HepG2 (cell line): ENCODE results near the gene JDP2. TPM values are rescaled to one million over a fixed set of nuclear protein-coding genes. Genes with fewer than 3 reads are reported as not detected.

ENCODE experiments used
- ATAC-seq: fragments of 200-7000 bp; cut with Tn5 transposase; 3 replicates; pipeline ENCODE4 v1.9.1; 2020; ENCODE audit warnings: mild to moderate bottlenecking, moderate library complexity
- BruUV-seq: library from RNA; stranded (reverse); fragments of 400-500 nt; replicated peaks from 2 replicates; lab custom pipeline; 2021; lab: Mats Ljungman, UMichigan
- CTCF ChIA-PET: fragments of 300-600 bp; formaldehyde crosslinking; extraction: SDS; loops from one replicate; lab custom pipeline; 2021; ENCODE audit warnings: low total read pairs, inconsistent platforms, low intra/inter-chr PET ratio; lab: Yijun Ruan, JAX
- POLR2A ChIA-PET: fragments of 350-600 bp; sonication (Branson Sonifier 250); formaldehyde crosslinking; loops from one replicate; lab custom pipeline; 2020; ENCODE audit warnings: antibody characterized with exemption, inconsistent platforms; lab: Yijun Ruan, JAX
- DNase-seq: peaks from one replicate; pipeline ENCODE4 v3.0.0-alpha.2; 2015; ENCODE audit warnings: low spot score
- FAIRE-seq: peaks from 3 replicates; lab custom pipeline; 2011; peaks lifted over from hg19 to GRCh38; lab: Jason Lieb, UNC
- H2AFZ ChIP-seq: one replicate; pipeline ENCODE4 v1.6.1; 2011; ENCODE audit warnings: low read length, inconsistent platforms
- H3K27ac ChIP-seq: fragments of 300-600 bp; 3 replicates; pipeline ENCODE4 v1.8.0; 2011; ENCODE audit warnings: mixed run types, mild to moderate bottlenecking, mixed read lengths, low read length, inconsistent platforms; ENCODE audit not compliant: insufficient read depth; ENCODE audit errors: extremely low read length
- H3K27me3 ChIP-seq, 2 experiments: fragments of 200-600 bp in 1 of 2; 2 replicates in 1 of 2; 3 replicates in 1 of 2; pipeline versions ENCODE4 v1.6.0 to v1.8.0; 2011; ENCODE audit warnings: low read length in 2 of 2, mild to moderate bottlenecking in 2 of 2, moderate library complexity in 2 of 2, inconsistent platforms in 1 of 2; ENCODE audit not compliant: insufficient read depth in 2 of 2, control insufficient read depth in 1 of 2
- H3K36me3 ChIP-seq, 2 experiments: fragments of 200-600 bp in 1 of 2; replicated peaks in 1 of 2; 2 replicates in 1 of 2; 3 replicates in 1 of 2; pipeline versions ENCODE4 v1.5.1 to v1.8.0; 2011; ENCODE audit warnings: low read length in 2 of 2, inconsistent platforms in 1 of 2; ENCODE audit not compliant: insufficient read depth in 2 of 2, control insufficient read depth in 1 of 2
- H3K4me1 ChIP-seq: 2 replicates; pipeline ENCODE4 v1.5.1; 2012; ENCODE audit warnings: low read length, inconsistent platforms; ENCODE audit not compliant: insufficient read depth
- H3K4me2 ChIP-seq: 2 replicates; pipeline ENCODE4 v1.6.0; 2011; ENCODE audit warnings: low read depth, low read length, inconsistent platforms
- H3K4me3 ChIP-seq, 3 experiments: fragments of 200-600 bp in 1 of 3; sonication (generic), shearing (Covaris generic) in 1 of 3; replicated peaks in 1 of 3; 2 replicates each; pipeline ENCODE4 v1.5.1; 2011 to 2016; ENCODE audit warnings: low read length in 3 of 3, inconsistent platforms in 2 of 3, low read depth in 2 of 3, mild to moderate bottlenecking in 2 of 3, control low read depth in 1 of 3, mixed read lengths in 1 of 3; ENCODE audit not compliant: insufficient read depth in 1 of 3
- H3K79me2 ChIP-seq: one replicate; pipeline ENCODE4 v1.6.1; 2011; ENCODE audit warnings: low read length, inconsistent platforms; ENCODE audit not compliant: insufficient read depth
- H3K9ac ChIP-seq: 2 replicates; pipeline ENCODE4 v1.6.0; 2011; ENCODE audit warnings: mild to moderate bottlenecking, low read depth, low read length, inconsistent platforms; ENCODE audit not compliant: insufficient read depth
- H3K9me3 ChIP-seq: 2 replicates; pipeline ENCODE4 v1.5.1; 2012; ENCODE audit warnings: mild to moderate bottlenecking, low read length
- H4K20me1 ChIP-seq: 2 replicates; pipeline ENCODE4 v1.6.0; 2011; ENCODE audit warnings: inconsistent platforms, mild to moderate bottlenecking, low read length, moderate library complexity; ENCODE audit not compliant: insufficient read depth
- NR0B2 ChIP-seq: sonication (generic); formaldehyde crosslinking; IDR thresholded peaks from 2 replicates; pipeline ENCODE4 v1.4.0; 2020; ENCODE audit warnings: mild to moderate bottlenecking, missing genetic modification reagents
- TFDP1 ChIP-seq: IDR thresholded peaks from 2 replicates; pipeline ENCODE4 v1.6.1; 2016; ENCODE audit warnings: missing compliant biosample characterization, missing genetic modification reagents, borderline replicate concordance
- ZNF3 ChIP-seq: IDR thresholded peaks from 2 replicates; pipeline ENCODE4 v1.7.0; 2017; ENCODE audit warnings: inconsistent platforms
- ZNF367 ChIP-seq: sonication (generic); formaldehyde crosslinking; IDR thresholded peaks from 2 replicates; pipeline ENCODE4 v1.4.0; 2020; ENCODE audit warnings: missing genetic modification reagents, borderline replicate concordance
- ZNF598 ChIP-seq: sonication (generic); formaldehyde crosslinking; IDR thresholded peaks from 2 replicates; pipeline ENCODE4 v1.5.1; 2020; ENCODE audit warnings: mild to moderate bottlenecking, missing genetic modification reagents, borderline replicate concordance
- ZNF724P ChIP-seq: sonication (generic); formaldehyde crosslinking; IDR thresholded peaks from 2 replicates; pipeline ENCODE4 v1.8.0; 2022; ENCODE audit warnings: missing genetic modification reagents, borderline replicate concordance
- ZNF879 ChIP-seq: sonication (generic); formaldehyde crosslinking; IDR thresholded peaks from 2 replicates; pipeline ENCODE4 v1.8.1; 2023; ENCODE audit warnings: missing genetic modification reagents
- in situ Hi-C: cut with HindIII; loops from 2 replicates; pipeline ENCODE4 v1.10.0; 2017; ENCODE audit warnings: low pct_unique_long_range_greater_than_20kb; ENCODE audit not compliant: extremely low pct_ligation_motif_present
- intact Hi-C: fragments of 100-400 bp; cut with micrococcal nuclease; formaldehyde crosslinking; loops from one replicate; pipeline ENCODE4 v1.10.0; 2022; ENCODE audit not compliant: unreplicated experiment
- polyA plus RNA-seq, 8 experiments: library from polyadenylated mRNA; depleted of rRNA in 3 of 8; stranded (reverse) in 7 of 8; unstranded in 1 of 8; fragments of >200 nt; fragmentation: Illumina TruSeq in 4 of 8; extraction: Trizol in 4 of 8; gene quantifications; 2 replicates each; pipeline versions ENCODE4 v1.2.1 to v1.2.3, GENCODE V29; 2011 to 2016; ENCODE audit warnings: low read depth in 4 of 8, missing spikeins in 1 of 8, mixed read lengths in 1 of 8; ENCODE audit not compliant: insufficient read depth in 1 of 8
- total RNA-seq, 5 experiments: library from RNA; depleted of rRNA; stranded (reverse); fragments of >200 nt; fragmentation: Illumina TruSeq; extraction: Trizol; gene quantifications; 2 replicates each; pipeline ENCODE4 v1.2.3, GENCODE V29; 2016; ENCODE audit warnings: low read depth in 1 of 5

Gene JDP2
- total and polyA plus RNA-seq, 2 of the 13 experiments (the other 11 are each of a cell fraction or from before 2014, with no cell fraction given), result 8.0 to 8.9 TPM

- TF ChIP-seq TFDP1 (CRISPR knock-in tag) (no peak), ZNF598 (no peak), NR0B2 (CRISPR knock-in tag) (no peak), ZNF367 (CRISPR knock-in tag) (no peak), ZNF3 (CRISPR knock-in tag) (no peak), ZNF724P (CRISPR knock-in tag) (no peak)
These were observed 18.1 kb downstream of the JDP2 start (continued) for GRCh38 chr14:75445963-75446362.

GRCh38 chr14:75446447-75446846, 18.6 kb downstream of the JDP2 start:
- ChIA-PET CTCF (no interaction called here), POLR2A (no interaction called here)
- FAIRE-seq (no peak), ATAC-seq (no peak), DNase-seq (no peak)
- no peaks in the 10 kb centered on the region for H3K27me3 ChIP-seq
- TF ChIP-seq ZNF879 (CRISPR knock-in tag), result no peak
- H2AFZ ChIP-seq, result no peak overlapping the region
- H3K4me1 ChIP-seq, result peaks cover 23% of the 10 kb centered on the region
- no peak overlapping the region for H3K9ac ChIP-seq
- H3K36me3 ChIP-seq, result peaks cover 2 to 32% of the 10 kb centered on the region in 2 experiments; a peak in 4 of 5 replicates
- no peak overlapping the region for H3K27ac ChIP-seq
- H3K79me2 ChIP-seq, result no peaks in the 10 kb centered on the region
- H3K4me2 ChIP-seq, result no peak overlapping the region
- H3K9me3 ChIP-seq, result no peaks in the 10 kb centered on the region
- intact Hi-C loops, result no loop called here
- BruUV-seq, result no TSS peak
- H3K4me3 ChIP-seq, result no peak overlapping the region
- H4K20me1 ChIP-seq, result peaks cover 6% of the 10 kb centered on the region; the same call in 1 of the 2 replicates
- in situ Hi-C loops, result no loop called here
